NCI-H1417 treated with DMSO at 0.1 percent for 48 hours (cell line): ENCODE results near the gene SNRNP48.

Experiments
- DNase-seq: peaks from one replicate; lab custom pipeline; 2025; lab: John Stamatoyannopoulos, UW

The SNRNP48 gene

GRCh38 chr6:7589949-7590917 is at the start of gene SNRNP48:
TSS of gene SNRNP48 (plus strand) at chr6:7590198. CDS start at chr6:7590258, 60 bp downstream.
- DNase-seq: peak; percentile 73

GRCh38 chr6:7540595-7540994 is 49.4 kb upstream of the SNRNP48 start:
- DNase-seq: no peak

- DNase-seq: no peak
Observed at GRCh38 chr6:7541175-7542064, 48.6 kb upstream of the SNRNP48 start, which contains the start of gene DSP. TSS of gene DSP (plus strand) at chr6:7541671. CDS start at chr6:7541916, 245 bp downstream.

GRCh38 chr6:7542065-7542873 is 47.7 kb upstream of the SNRNP48 start:
- no peak for DNase-seq

- no peak for DNase-seq
Observed at GRCh38 chr6:7542874-7543624, 46.9 kb upstream of the SNRNP48 start.

GRCh38 chr6:7543789-7544424 is 46.1 kb upstream of the SNRNP48 start:
- DNase-seq: no peak

GRCh38 chr6:7544597-7544996 is 45.4 kb upstream of the SNRNP48 start:
- no peak for DNase-seq

GRCh38 chr6:7545316-7546019 is 44.5 kb upstream of the SNRNP48 start:
- DNase-seq: no peak

- DNase-seq: no peak
Observed at GRCh38 chr6:7546020-7546369, 44.0 kb upstream of the SNRNP48 start.

GRCh38 chr6:7546383-7546782 is 43.6 kb upstream of the SNRNP48 start:
- no peak for DNase-seq

GRCh38 chr6:7546896-7547295 is 43.1 kb upstream of the SNRNP48 start:
- no peak for DNase-seq

GRCh38 chr6:7547315-7547714 is 42.7 kb upstream of the SNRNP48 start:
- no peak for DNase-seq

- no peak for DNase-seq
Observed at GRCh38 chr6:7550433-7550801, 39.6 kb upstream of the SNRNP48 start.

GRCh38 chr6:7554533-7555275 is 35.3 kb upstream of the SNRNP48 start:
- no peak for DNase-seq

GRCh38 chr6:7555671-7556070 is 34.3 kb upstream of the SNRNP48 start:
- no peak for DNase-seq

GRCh38 chr6:7556394-7557106 is 33.4 kb upstream of the SNRNP48 start:
- no peak for DNase-seq

- DNase-seq: no peak
Observed at GRCh38 chr6:7557652-7558051, 32.3 kb upstream of the SNRNP48 start.

- DNase-seq: no peak
Observed at GRCh38 chr6:7558781-7559180, 31.2 kb upstream of the SNRNP48 start.

- DNase-seq: no peak
Observed at GRCh38 chr6:7559196-7559595, 30.8 kb upstream of the SNRNP48 start.
